ENCODE data around the gene DYNC2I2. TPM values are rescaled to one million over a fixed set of nuclear protein-coding genes. Genes with fewer than 3 reads are reported as not detected.

DYNC2I2 gene
- total and polyA plus RNA-seq, 4 donors: 10.9 to 58.0 (median 19.6) TPM

DNA sequence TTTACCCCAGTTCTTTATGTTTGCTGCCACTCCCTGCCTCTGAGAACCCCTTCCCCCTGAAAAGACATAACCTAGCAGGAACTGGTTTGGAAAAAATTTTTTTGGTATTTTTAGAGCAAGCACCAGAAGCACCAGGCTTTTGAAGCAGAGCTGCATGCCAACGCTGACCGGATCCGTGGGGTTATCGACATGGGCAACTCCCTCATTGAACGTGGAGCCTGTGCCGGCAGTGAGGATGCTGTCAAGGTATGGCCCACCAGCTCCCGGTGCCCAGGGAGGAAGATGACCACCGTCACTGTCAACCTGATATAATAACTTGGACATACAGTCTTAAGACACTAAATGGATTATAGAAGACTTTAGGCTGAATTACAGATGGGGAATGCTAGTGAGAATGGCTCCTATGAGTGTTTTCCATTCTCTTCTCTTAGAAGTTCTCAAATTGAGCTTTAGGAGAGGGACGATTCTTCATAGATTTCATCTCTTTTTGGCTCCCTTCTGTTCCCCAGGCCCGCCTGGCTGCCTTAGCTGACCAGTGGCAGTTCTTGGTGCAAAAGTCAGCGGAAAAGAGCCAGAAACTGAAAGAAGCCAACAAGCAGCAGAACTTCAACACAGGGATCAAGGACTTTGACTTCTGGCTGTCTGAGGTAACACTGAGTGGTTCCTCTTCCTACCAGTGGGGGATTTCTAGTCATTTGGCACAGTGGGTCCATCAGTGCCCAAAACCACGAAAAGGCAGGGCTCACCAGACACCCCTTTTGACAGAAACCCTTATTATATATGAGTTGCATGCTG, 44.9 kb downstream of the DYNC2I2 start:
- 72% methylated on average over 12 of the region's 12 CpGs for WGBS
- Histone ChIP-seq H3K4me3 (ENCODE audit: low read depth in 1 of 3, low read length in 3 of 3) (no peak overlapping the region), H3K9ac (ENCODE audit: low read depth in 1 of 2, low read length in 2 of 2) (no peak overlapping the region), H3K36me3 (ENCODE audit: control insufficient read depth in 4 of 4, insufficient read depth in 3 of 4, low read depth in 1 of 4, low read length in 3 of 4) (peaks cover 28 to 75% (median 58%) of the 10 kb centered on the region in 4 donors), H3K27me3 (ENCODE audit: control insufficient read depth in 4 of 4, insufficient read depth in 4 of 4, low read length in 3 of 4) (no peaks in the 10 kb centered on the region), H3K4me1 (ENCODE audit: control insufficient read depth in 4 of 4, insufficient read depth in 4 of 4, low read length in 3 of 4) (peaks cover 0 to 22% (median 19%) of the 10 kb centered on the region in 4 donors), H3K9me3 (ENCODE audit: control insufficient read depth in 4 of 4, low read length in 3 of 4) (no peaks in the 10 kb centered on the region), H3K27ac (ENCODE audit: low read depth in 1 of 2, low read length in 2 of 2) (peak overlapping the region; percentile 2 to 6)
- no peak for DNase-seq (ENCODE audit: low spot score)
- TF ChIP-seq HNF4A (conservative IDR thresholded peaks at IDR 0.05): peak; percentile 76 to 80
- no peak for TF ChIP-seq YY1 (IDR thresholded peaks at IDR 0.05)
- peak in 1 of 2 donors; percentile 42 for TF ChIP-seq RXRA (IDR thresholded peaks at IDR 0.05)

DNA sequence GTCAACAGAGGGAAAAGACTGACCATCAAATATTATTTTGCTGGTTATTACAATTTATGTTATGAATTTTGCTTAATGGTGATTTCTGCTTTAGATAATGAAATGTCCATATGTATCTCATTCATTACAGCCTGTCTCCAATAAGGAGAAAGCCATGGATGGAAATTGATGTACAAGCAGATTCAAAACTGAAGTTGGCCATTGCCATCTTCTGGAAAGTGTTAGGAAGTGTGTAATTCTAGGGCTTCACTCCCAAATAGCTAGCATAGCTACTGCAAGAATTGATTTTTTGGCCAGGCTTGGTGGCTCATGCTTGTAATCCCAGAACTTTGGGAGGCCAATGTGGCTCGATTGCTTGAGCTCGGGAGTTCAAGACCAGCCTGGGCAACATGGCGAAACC, 45.8 kb downstream of the DYNC2I2 start:
- Histone ChIP-seq H3K36me3 (ENCODE audit: control insufficient read depth in 4 of 4, insufficient read depth in 3 of 4, low read depth in 1 of 4, low read length in 3 of 4) (peaks cover 28 to 75% (median 56%) of the 10 kb centered on the region in 4 donors), H3K9me3 (ENCODE audit: control insufficient read depth in 4 of 4, low read length in 3 of 4) (no peaks in the 10 kb centered on the region), H3K9ac (ENCODE audit: low read depth in 1 of 2, low read length in 2 of 2) (no peak overlapping the region), H3K27ac (ENCODE audit: low read depth in 1 of 2, low read length in 2 of 2) (no peak overlapping the region), H3K4me1 (ENCODE audit: control insufficient read depth in 4 of 4, insufficient read depth in 4 of 4, low read length in 3 of 4) (peaks cover 0 to 22% (median 19%) of the 10 kb centered on the region in 4 donors), H3K27me3 (ENCODE audit: control insufficient read depth in 4 of 4, insufficient read depth in 4 of 4, low read length in 3 of 4) (no peaks in the 10 kb centered on the region), H3K4me3 (ENCODE audit: low read depth in 1 of 3, low read length in 3 of 3) (no peak overlapping the region)
- 96% methylated on average over 3 of the region's 3 CpGs for WGBS
- no peak for DNase-seq (ENCODE audit: low spot score)
- TF ChIP-seq FOXA2 (IDR thresholded peaks at IDR 0.05) (no peak), HNF4G (IDR thresholded peaks at IDR 0.05) (no peak), SP1 (IDR thresholded peaks at IDR 0.05) (no peak), RXRA (IDR thresholded peaks at IDR 0.05) (no peak), EGR1 (IDR thresholded peaks at IDR 0.05; ENCODE audit: low read depth in 2 of 2) (no peak), NR2F2 (IDR thresholded peaks at IDR 0.05) (no peak), JUND (IDR thresholded peaks at IDR 0.05) (no peak), GABPA (IDR thresholded peaks at IDR 0.05 in 1 of 2, conservative IDR thresholded peaks at IDR 0.05 in 1 of 2) (no peak), YY1 (IDR thresholded peaks at IDR 0.05) (no peak), HNF4A (conservative IDR thresholded peaks at IDR 0.05) (no peak)
- TF ChIP-seq, protein P1, sequence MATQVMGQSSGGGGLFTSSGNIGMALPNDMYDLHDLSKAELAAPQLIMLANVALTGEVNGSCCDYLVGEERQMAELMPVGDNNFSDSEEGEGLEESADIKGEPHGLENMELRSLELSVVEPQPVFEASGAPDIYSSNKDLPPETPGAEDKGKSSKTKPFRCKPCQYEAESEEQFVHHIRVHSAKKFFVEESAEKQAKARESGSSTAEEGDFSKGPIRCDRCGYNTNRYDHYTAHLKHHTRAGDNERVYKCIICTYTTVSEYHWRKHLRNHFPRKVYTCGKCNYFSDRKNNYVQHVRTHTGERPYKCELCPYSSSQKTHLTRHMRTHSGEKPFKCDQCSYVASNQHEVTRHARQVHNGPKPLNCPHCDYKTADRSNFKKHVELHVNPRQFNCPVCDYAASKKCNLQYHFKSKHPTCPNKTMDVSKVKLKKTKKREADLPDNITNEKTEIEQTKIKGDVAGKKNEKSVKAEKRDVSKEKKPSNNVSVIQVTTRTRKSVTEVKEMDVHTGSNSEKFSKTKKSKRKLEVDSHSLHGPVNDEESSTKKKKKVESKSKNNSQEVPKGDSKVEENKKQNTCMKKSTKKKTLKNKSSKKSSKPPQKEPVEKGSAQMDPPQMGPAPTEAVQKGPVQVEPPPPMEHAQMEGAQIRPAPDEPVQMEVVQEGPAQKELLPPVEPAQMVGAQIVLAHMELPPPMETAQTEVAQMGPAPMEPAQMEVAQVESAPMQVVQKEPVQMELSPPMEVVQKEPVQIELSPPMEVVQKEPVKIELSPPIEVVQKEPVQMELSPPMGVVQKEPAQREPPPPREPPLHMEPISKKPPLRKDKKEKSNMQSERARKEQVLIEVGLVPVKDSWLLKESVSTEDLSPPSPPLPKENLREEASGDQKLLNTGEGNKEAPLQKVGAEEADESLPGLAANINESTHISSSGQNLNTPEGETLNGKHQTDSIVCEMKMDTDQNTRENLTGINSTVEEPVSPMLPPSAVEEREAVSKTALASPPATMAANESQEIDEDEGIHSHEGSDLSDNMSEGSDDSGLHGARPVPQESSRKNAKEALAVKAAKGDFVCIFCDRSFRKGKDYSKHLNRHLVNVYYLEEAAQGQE (IDR thresholded peaks at IDR 0.05): no peak
- TF ChIP-seq, protein P2, sequence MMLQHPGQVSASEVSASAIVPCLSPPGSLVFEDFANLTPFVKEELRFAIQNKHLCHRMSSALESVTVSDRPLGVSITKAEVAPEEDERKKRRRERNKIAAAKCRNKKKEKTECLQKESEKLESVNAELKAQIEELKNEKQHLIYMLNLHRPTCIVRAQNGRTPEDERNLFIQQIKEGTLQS (IDR thresholded peaks at IDR 0.05): no peak
- TF ChIP-seq, protein P3, sequence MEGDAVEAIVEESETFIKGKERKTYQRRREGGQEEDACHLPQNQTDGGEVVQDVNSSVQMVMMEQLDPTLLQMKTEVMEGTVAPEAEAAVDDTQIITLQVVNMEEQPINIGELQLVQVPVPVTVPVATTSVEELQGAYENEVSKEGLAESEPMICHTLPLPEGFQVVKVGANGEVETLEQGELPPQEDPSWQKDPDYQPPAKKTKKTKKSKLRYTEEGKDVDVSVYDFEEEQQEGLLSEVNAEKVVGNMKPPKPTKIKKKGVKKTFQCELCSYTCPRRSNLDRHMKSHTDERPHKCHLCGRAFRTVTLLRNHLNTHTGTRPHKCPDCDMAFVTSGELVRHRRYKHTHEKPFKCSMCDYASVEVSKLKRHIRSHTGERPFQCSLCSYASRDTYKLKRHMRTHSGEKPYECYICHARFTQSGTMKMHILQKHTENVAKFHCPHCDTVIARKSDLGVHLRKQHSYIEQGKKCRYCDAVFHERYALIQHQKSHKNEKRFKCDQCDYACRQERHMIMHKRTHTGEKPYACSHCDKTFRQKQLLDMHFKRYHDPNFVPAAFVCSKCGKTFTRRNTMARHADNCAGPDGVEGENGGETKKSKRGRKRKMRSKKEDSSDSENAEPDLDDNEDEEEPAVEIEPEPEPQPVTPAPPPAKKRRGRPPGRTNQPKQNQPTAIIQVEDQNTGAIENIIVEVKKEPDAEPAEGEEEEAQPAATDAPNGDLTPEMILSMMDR (IDR thresholded peaks at IDR 0.05; ENCODE audit: low read depth, low read length, missing input control): no peak
- TF ChIP-seq, protein P4, sequence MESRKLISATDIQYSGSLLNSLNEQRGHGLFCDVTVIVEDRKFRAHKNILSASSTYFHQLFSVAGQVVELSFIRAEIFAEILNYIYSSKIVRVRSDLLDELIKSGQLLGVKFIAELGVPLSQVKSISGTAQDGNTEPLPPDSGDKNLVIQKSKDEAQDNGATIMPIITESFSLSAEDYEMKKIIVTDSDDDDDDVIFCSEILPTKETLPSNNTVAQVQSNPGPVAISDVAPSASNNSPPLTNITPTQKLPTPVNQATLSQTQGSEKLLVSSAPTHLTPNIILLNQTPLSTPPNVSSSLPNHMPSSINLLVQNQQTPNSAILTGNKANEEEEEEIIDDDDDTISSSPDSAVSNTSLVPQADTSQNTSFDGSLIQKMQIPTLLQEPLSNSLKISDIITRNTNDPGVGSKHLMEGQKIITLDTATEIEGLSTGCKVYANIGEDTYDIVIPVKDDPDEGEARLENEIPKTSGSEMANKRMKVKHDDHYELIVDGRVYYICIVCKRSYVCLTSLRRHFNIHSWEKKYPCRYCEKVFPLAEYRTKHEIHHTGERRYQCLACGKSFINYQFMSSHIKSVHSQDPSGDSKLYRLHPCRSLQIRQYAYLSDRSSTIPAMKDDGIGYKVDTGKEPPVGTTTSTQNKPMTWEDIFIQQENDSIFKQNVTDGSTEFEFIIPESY (IDR thresholded peaks at IDR 0.05): no peak
